Activated CD8-positive, alpha-beta memory T cell treated with anti-CD3 and anti-CD28 coated beads, Interleukin-2, amount 50 U/mL, for 48 hours (primary cell): Measurements from ENCODE around the gene MT1E.
"Not testable (repeated sequence)": the region's sequence is repeated elsewhere in the genome, so short reads cannot be mapped to it uniquely, and the experiment has no call there.

Experiments
- DNase-seq: peaks from one replicate; pipeline ENCODE4 v3.0.0-alpha.2; 2020

Gene MT1E

DNA sequence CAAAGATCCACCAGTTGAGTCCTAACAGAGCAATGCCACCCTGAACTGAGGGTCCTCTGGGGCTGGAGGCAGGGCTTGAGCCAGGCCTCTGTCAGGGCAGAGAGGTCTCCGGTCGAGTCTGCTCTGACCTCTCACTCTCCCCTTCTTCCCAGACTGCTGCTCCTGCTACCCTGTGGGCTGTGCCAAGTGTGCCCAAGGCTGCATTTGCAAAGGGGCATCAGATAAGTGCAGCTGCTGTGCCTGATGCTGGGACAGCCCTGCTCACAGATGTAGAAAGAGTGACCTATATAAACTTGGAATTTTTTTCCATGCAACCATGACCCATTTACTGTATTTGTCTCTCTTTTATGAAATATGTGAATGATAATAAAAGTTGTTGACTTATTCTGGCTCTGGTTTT is 23.7 kb downstream of the MT1E start:
- no peak for DNase-seq

DNA sequence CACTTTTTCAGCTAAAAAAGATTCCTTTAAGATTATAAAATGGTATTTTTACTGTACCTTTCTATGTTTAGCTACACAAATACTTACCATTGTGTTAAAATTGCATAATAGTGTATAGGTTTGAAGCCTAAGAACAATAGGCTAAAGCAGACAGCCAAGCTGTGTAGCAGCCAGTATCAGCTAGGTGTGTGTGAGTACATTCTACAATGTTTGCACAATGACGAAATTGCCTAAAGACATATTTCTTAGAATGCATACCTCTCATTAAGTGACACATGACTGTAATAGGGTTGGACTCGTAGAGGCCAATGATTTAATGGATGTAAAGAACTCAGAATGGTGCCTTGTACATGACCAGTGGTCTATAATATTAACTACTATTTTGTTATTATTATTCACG is 24.2 kb downstream of the MT1E start:
- no peak for DNase-seq

- no peak for DNase-seq
Observed at GRCh38 chr16:56651586-56651985, 26.0 kb downstream of the MT1E start, which contains the start of gene MT1B. Gene MT1B (plus strand): TSS chr16:56651886. CDS start chr16:56651954, 68 bp downstream.

- no peak for DNase-seq
Observed at GRCh38 chr16:56652600-56652999, 27.0 kb downstream of the MT1E start.

- no peak for DNase-seq
Observed at GRCh38 chr16:56653218-56653617, 27.6 kb downstream of the MT1E start.

- DNase-seq = peak; percentile 83
Observed at GRCh38 chr16:56657555-56658326, 32.2 kb downstream of the MT1E start, which contains the start of gene MT1F. Gene MT1F (plus strand): TSS chr16:56657959. CDS start chr16:56658059, 100 bp downstream.

GRCh38 chr16:56658327-56658875 is 32.8 kb downstream of the MT1E start:
- DNase-seq = no peak

GRCh38 chr16:56662357-56663354 is 37.1 kb downstream of the MT1E start:
- peak; percentile 71 for DNase-seq

GRCh38 chr16:56664506-56664905 is 38.9 kb downstream of the MT1E start:
- no peak for DNase-seq

- DNase-seq = not testable (repeated sequence)
Observed at GRCh38 chr16:56665286-56666261, 40.0 kb downstream of the MT1E start.

- DNase-seq = peak; percentile 74
Observed at GRCh38 chr16:56667581-56668571, 42.3 kb downstream of the MT1E start, which contains the start of gene MT1G. Gene MT1G (minus strand): TSS chr16:56668065. CDS start chr16:56667993, 72 bp downstream.

- DNase-seq = peak; percentile 63
Observed at GRCh38 chr16:56669005-56669839, 43.6 kb downstream of the MT1E start, which contains the start of gene MT1H. Gene MT1H (plus strand): TSS chr16:56669814. CDS start chr16:56669885, 71 bp downstream.

- no peak for DNase-seq
Observed at GRCh38 chr16:56669840-56670619, 44.4 kb downstream of the MT1E start.

- DNase-seq = no peak
Observed at GRCh38 chr16:56670620-56670934, 45.0 kb downstream of the MT1E start.

GRCh38 chr16:56671691-56672090 is 46.1 kb downstream of the MT1E start:
- not testable (repeated sequence) for DNase-seq

DNA sequence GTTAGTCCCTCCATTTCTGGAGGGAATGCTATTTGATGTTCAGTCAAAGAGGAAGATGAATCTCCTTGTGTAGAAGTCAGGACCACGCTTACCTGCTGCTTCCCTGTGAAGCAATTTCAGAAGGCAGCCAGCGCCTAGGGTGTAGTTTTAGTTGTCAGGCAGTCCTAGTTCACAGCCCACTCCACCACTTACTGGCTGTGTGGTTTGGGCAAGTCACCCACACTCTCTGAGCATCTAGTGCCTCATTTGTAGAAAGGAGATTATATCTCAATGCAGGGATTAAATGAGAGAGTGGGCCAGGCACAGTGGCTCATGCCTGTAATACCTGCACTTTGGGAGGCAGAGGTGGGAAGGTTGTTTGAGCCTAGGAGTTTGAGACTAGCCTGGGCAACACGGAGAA is 46.6 kb downstream of the MT1E start:
- not testable (repeated sequence) for DNase-seq

GRCh38 chr16:56672761-56673536 is 47.4 kb downstream of the MT1E start:
- no peak for DNase-seq

- DNase-seq = no peak
Observed at GRCh38 chr16:56673921-56674320, 48.3 kb downstream of the MT1E start.
